Endothelial cell of umbilical vein (primary cell): ENCODE data around the gene RASGRF1. TPM values are rescaled to one million over a fixed set of nuclear protein-coding genes. Genes with fewer than 3 reads are reported as not detected.

Experiments used
- BruUV-seq: library from RNA; stranded (reverse); fragments of 400-500 nt; replicated peaks from 2 replicates; lab custom pipeline; 2021; lab: Mats Ljungman, UMichigan
- CTCF ChIA-PET: fragments of 300-600, 350-600 bp; sonication (Branson Sonifier 250); formaldehyde crosslinking; loops from one replicate; lab custom pipeline; 2021; ENCODE audit warnings: antibody characterized with exemption, inconsistent platforms; lab: Charles Lee
- POLR2A ChIA-PET: fragments of 300-600, 350-600 bp; sonication (Branson Sonifier 250); formaldehyde crosslinking; loops from one replicate; lab custom pipeline; 2021; ENCODE audit warnings: antibody characterized with exemption, inconsistent platforms; lab: Charles Lee
- DNase-seq: peaks from one replicate; pipeline ENCODE4 v3.0.0-alpha.2; 2011; ENCODE audit warnings: low read depth, low spot score
- FAIRE-seq: peaks from 2 replicates; lab custom pipeline; 2011; peaks lifted over from hg19 to GRCh38; lab: Jason Lieb, UNC
- H2AFZ ChIP-seq: 2 replicates; pipeline ENCODE4 v1.6.0; 2012; ENCODE audit warnings: low read depth, low read length, control low read depth, inconsistent platforms
- H3K27ac ChIP-seq: 2 replicates; pipeline ENCODE4 v1.5.1; 2011; ENCODE audit warnings: low read depth, mild to moderate bottlenecking, control low read depth, low read length, moderate library complexity; ENCODE audit not compliant: insufficient read depth
- H3K27me3 ChIP-seq, 2 experiments: 2 replicates each; pipeline versions ENCODE4 v1.6.0 to v1.6.1; 2011; ENCODE audit warnings: low read length in 2 of 2, mixed read lengths in 1 of 2; ENCODE audit not compliant: control insufficient read depth in 2 of 2, insufficient read depth in 2 of 2
- H3K36me3 ChIP-seq, 2 experiments: 2 replicates in 1 of 2; 3 replicates in 1 of 2; pipeline ENCODE4 v1.5.1; 2011; ENCODE audit warnings: low read length in 2 of 2, mild to moderate bottlenecking in 1 of 2, moderate library complexity in 1 of 2; ENCODE audit not compliant: control insufficient read depth in 2 of 2, insufficient read depth in 2 of 2; ENCODE audit errors: extremely low read depth in 1 of 2
- H3K4me1 ChIP-seq: 3 replicates; pipeline ENCODE4 v1.5.1; 2011; ENCODE audit warnings: mild to moderate bottlenecking, low read length; ENCODE audit not compliant: control insufficient read depth, insufficient read depth; ENCODE audit errors: extremely low read depth
- H3K4me2 ChIP-seq: 2 replicates; pipeline ENCODE4 v1.6.1; 2011; ENCODE audit warnings: low read length, control low read depth, mixed read lengths; ENCODE audit not compliant: insufficient read depth
- H3K4me3 ChIP-seq, 3 experiments: fragments of 200-600 bp in 1 of 3; sonication (generic), shearing (Covaris generic) in 1 of 3; replicated peaks in 1 of 3; 2 replicates each; pipeline ENCODE4 v1.5.1; 2011 to 2016; ENCODE audit warnings: control low read depth in 3 of 3, low read length in 3 of 3, mild to moderate bottlenecking in 2 of 3, inconsistent platforms in 1 of 3, low read depth in 1 of 3, moderate library complexity in 1 of 3; ENCODE audit not compliant: insufficient read depth in 1 of 3
- H3K79me2 ChIP-seq: 2 replicates; pipeline ENCODE4 v1.6.0; 2012; ENCODE audit warnings: low read length, inconsistent platforms; ENCODE audit not compliant: control insufficient read depth, insufficient read depth
- H3K9ac ChIP-seq: replicated peaks from 2 replicates; pipeline ENCODE3; 2011; ENCODE audit warnings: low read length, control low read depth; ENCODE audit not compliant: insufficient read depth; ENCODE audit errors: extremely low read depth
- H3K9me1 ChIP-seq: replicated peaks from 3 replicates; pipeline ENCODE4 v1.6.0; 2011; ENCODE audit warnings: mild to moderate bottlenecking, low read length; ENCODE audit not compliant: control insufficient read depth, insufficient read depth; ENCODE audit errors: extremely low read depth
- H3K9me3 ChIP-seq: replicated peaks from 2 replicates; pipeline ENCODE4 v1.5.1; 2012; ENCODE audit warnings: low read length, inconsistent platforms; ENCODE audit not compliant: control insufficient read depth, insufficient read depth
- H4K20me1 ChIP-seq: replicated peaks from 2 replicates; pipeline ENCODE3; 2011; ENCODE audit warnings: mild to moderate bottlenecking, low read length; ENCODE audit not compliant: control insufficient read depth, insufficient read depth; ENCODE audit errors: extremely low read depth
- CTCF ChIP-seq, 2 donors: IDR thresholded peaks; 1 replicate in 1 of 2; 2 replicates in 1 of 2; pipeline ENCODE4 v1.5.1; 2011; ENCODE audit warnings: low read length in 2 of 2, mild to moderate bottlenecking in 2 of 2, moderate library complexity in 2 of 2, control low read depth in 1 of 2, inconsistent platforms in 1 of 2, low read depth in 1 of 2; ENCODE audit not compliant: insufficient read depth in 1 of 2; ENCODE audit errors: extremely low read depth in 1 of 2
- EZH2 ChIP-seq: IDR thresholded peaks from 2 replicates; pipeline ENCODE4 v1.6.1; 2012; ENCODE audit warnings: borderline replicate concordance, low read depth, mild to moderate bottlenecking, moderate library complexity, low read length, inconsistent platforms; ENCODE audit not compliant: severe bottlenecking
- FOS ChIP-seq: IDR thresholded peaks from 2 replicates; pipeline ENCODE4 v1.6.1; 2011; ENCODE audit warnings: mild to moderate bottlenecking, low read length, moderate library complexity, borderline replicate concordance; ENCODE audit not compliant: insufficient read depth
- JUN ChIP-seq: IDR thresholded peaks from 2 replicates; pipeline ENCODE4 v1.6.1; 2011; ENCODE audit warnings: borderline replicate concordance, low read depth; ENCODE audit not compliant: insufficient read length, insufficient read depth
- MAX ChIP-seq: IDR thresholded peaks from 2 replicates; pipeline ENCODE4 v1.6.1; 2011; ENCODE audit not compliant: insufficient read depth, insufficient read length
- MYC ChIP-seq: IDR thresholded peaks from one replicate; pipeline ENCODE4 v1.6.1; 2011; ENCODE audit warnings: mild to moderate bottlenecking, low read depth, low read length
- POLR2A ChIP-seq: IDR thresholded peaks from 2 replicates; pipeline ENCODE4 v1.6.1; 2012; ENCODE audit warnings: low read depth, mild to moderate bottlenecking, control low read depth, low read length
- POLR2AphosphoS5 ChIP-seq: IDR thresholded peaks from 2 replicates; pipeline ENCODE4 v1.6.1; 2012; ENCODE audit warnings: low read depth, mild to moderate bottlenecking, control low read depth, low read length, moderate library complexity; ENCODE audit not compliant: insufficient read depth
- dilution Hi-C: fragments of 300-500 bp; cut with MboI; formaldehyde crosslinking; loops from one replicate; pipeline ENCODE4 v1.15.0; 2019; ENCODE audit warnings: low sequenced_read_pairs; ENCODE audit not compliant: extremely low pct_ligation_motif_present
- intact Hi-C: fragments of 100-400 bp; cut with micrococcal nuclease; formaldehyde crosslinking; loops from one replicate; pipeline ENCODE4 v1.10.0; 2022
- polyA plus RNA-seq, 4 experiments: library from polyadenylated mRNA; depleted of rRNA in 3 of 4; stranded (reverse) in 3 of 4; unstranded in 1 of 4; fragments of >200 nt; gene quantifications; 2 replicates each; pipeline versions ENCODE4 v1.2.1 to v1.2.3, GENCODE V29; 2011 to 2012; ENCODE audit warnings: missing spikeins in 1 of 4
- total RNA-seq: library from RNA; stranded (reverse); gene quantifications from 2 replicates; pipeline ENCODE4 v1.2.3, GENCODE V29; 2021

RASGRF1 gene
- total and polyA plus RNA-seq, 2 donors (not counting 3 experiments of a cell fraction or from before 2014, with no cell fraction given), result 0.04 TPM; not detected in 1

- peaks cover 10 to 11% of the 10 kb centered on the region in 2 experiments for H3K27me3 ChIP-seq
- H3K79me2 ChIP-seq, result no peaks in the 10 kb centered on the region
- POLR2A ChIA-PET, result no interaction called here
- no TSS peak for BruUV-seq
- no peak overlapping the region for H3K9ac ChIP-seq
- FAIRE-seq, result no peak
- CTCF ChIA-PET, result interaction anchor here (1.2 kb wide), 1 partner anchor 242 kb away, joined by 4 read pairs; no protein-coding TSS in a partner anchor
- no peak overlapping the region for H3K4me2 ChIP-seq
- no peaks in the 10 kb centered on the region for H3K36me3 ChIP-seq
- H3K27ac ChIP-seq, result no peak overlapping the region
- no peak for DNase-seq
- H3K4me3 ChIP-seq, result no peak overlapping the region
- TF ChIP-seq FOS (no peak), MAX (no peak), CTCF (IDR thresholded peaks at IDR 0.05; ENCODE audit: extremely low read depth in 1 of 2, insufficient read depth in 1 of 2, low read depth in 1 of 2, low read length in 2 of 2) (no peak)
- no peaks in the 10 kb centered on the region for H3K9me1 ChIP-seq
- H3K4me1 ChIP-seq, result peaks cover 5% of the 10 kb centered on the region
- no peak overlapping the region for H2AFZ ChIP-seq
- H3K9me3 ChIP-seq, result no peaks in the 10 kb centered on the region
- dilution Hi-C loops, result no loop called here
- intact Hi-C loops, result no loop called here
- no peaks in the 10 kb centered on the region for H4K20me1 ChIP-seq
Measured at GRCh38 chr15:78942741-78943140, 147.8 kb downstream of the RASGRF1 start.

GRCh38 chr15:78938658-78939488 lies 151.7 kb downstream of the RASGRF1 start:
- no TSS peak for BruUV-seq
- Histone ChIP-seq H3K79me2 (no peaks in the 10 kb centered on the region), H4K20me1 (no peaks in the 10 kb centered on the region), H3K27me3 (peaks cover 4 to 5% of the 10 kb centered on the region in 2 experiments), H3K4me1 (peaks cover 6% of the 10 kb centered on the region), H3K27ac (no peak overlapping the region), H2AFZ (no peak overlapping the region), H3K9me1 (no peaks in the 10 kb centered on the region), H3K4me2 (no peak overlapping the region), H3K9ac (no peak overlapping the region), H3K36me3 (no peaks in the 10 kb centered on the region), H3K9me3 (no peaks in the 10 kb centered on the region), H3K4me3 (no peak overlapping the region)
- dilution Hi-C loops (no loop called here), intact Hi-C loops (no loop called here)
- FAIRE-seq (no peak), DNase-seq (no peak)
- no peak for TF ChIP-seq MYC
- no peak for TF ChIP-seq POLR2A
- no peak for TF ChIP-seq FOS
- no peak for TF ChIP-seq POLR2AphosphoS5
- no peak for TF ChIP-seq EZH2
- TF ChIP-seq JUN, result no peak
- no peak for TF ChIP-seq MAX
- no peak for TF ChIP-seq CTCF (IDR thresholded peaks at IDR 0.05; ENCODE audit: extremely low read depth in 1 of 2, insufficient read depth in 1 of 2, low read depth in 1 of 2, low read length in 2 of 2)
- ChIA-PET CTCF (no interaction called here), POLR2A (no interaction called here)
